ENCODE measurements around the gene SCARF2. TPM values are rescaled to one million over a fixed set of nuclear protein-coding genes. Genes with fewer than 3 reads are reported as not detected.
"Not testable (repeated sequence)": the region's sequence is repeated elsewhere in the genome, so short reads cannot be mapped to it uniquely, and the experiment has no call there.

SCARF2 gene
- total RNA-seq = 1 to 10 TPM; 1.1 to 1.2 TPM

GRCh38 chr22:20437613-20438426, at the start of gene SCARF2:
TSS of gene SCARF2 (minus strand) at chr22:20437825. CDS start at chr22:20437754, 71 bp downstream.
- Mint-ChIP-seq H3K36me3 (ENCODE audit: low read depth) (peaks cover 3% of the 10 kb centered on the region), H3K27ac (no peak within 1 kb of the TSS), H3K4me3 (peak within 1 kb of the TSS; percentile 43), H3K4me1 (peaks cover 8% of the 10 kb centered on the region), H3K9me3 (no peaks in the 10 kb centered on the region), H3K27me3 (peaks cover 53% of the 10 kb centered on the region)
- DNase-seq = no peak
- POLR2A ChIA-PET = no interaction called here
- CTCF ChIA-PET = no interaction called here

GRCh38 chr22:20486229-20486628, 48.6 kb upstream of the SCARF2 start:
- Mint-ChIP-seq H3K27me3 (no peaks in the 10 kb centered on the region), H3K9me3 (no peaks in the 10 kb centered on the region), H3K36me3 (ENCODE audit: low read depth) (peaks cover 28% of the 10 kb centered on the region), H3K4me3 (no peak overlapping the region), H3K4me1 (peaks cover 21% of the 10 kb centered on the region), H3K27ac (no peak overlapping the region)
- ChIA-PET CTCF (no interaction called here), POLR2A (no interaction called here)
- DNase-seq = no peak

DNA sequence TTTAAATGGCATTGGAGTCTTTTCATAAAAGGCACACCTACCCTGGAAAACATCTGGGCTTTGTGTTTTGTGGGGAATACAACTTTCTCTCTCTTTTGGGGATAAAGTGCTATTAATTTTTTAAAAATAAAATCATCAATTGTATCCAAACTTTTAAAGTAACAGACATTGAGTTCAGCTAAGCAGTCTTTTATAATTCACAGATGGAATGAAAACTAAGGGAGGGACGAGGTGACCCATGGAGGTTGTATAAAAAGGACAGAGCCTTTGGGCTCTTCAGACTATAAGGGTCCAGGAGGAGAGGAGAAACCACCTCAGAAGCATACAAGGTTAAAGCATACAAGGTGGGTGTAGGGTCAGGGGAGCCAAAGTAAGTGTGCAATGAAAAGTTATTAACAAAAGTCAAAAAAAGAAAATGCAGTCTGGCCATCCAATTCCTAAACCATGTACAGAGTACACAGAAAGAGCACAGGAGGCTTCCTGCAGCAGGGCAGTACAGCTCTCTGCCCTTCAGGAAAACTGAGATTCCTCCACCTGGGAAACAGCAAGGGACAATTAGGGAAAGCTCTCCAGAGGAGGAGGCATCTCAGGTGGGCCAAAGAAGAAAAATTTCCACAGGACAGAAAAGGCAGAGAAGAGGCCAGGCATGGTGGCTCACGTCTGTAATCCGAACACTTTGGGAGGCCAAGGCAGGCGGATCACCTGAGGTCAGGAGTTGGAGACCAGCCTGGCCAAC, 47.5 kb upstream of the SCARF2 start:
- ChIA-PET CTCF (interaction anchor here (1.1 to 1.6 kb wide), 4 partner anchors 8 to 22 kb away, joined by 4 to 5 read pairs (median 4); no protein-coding TSS in a partner anchor), POLR2A (no interaction called here)
- no peak overlapping the region for H3K27ac Mint-ChIP-seq
- H3K9me3 Mint-ChIP-seq = no peaks in the 10 kb centered on the region
- H3K4me1 Mint-ChIP-seq = peaks cover 13% of the 10 kb centered on the region
- no peak for DNase-seq
- no peak overlapping the region for H3K4me3 Mint-ChIP-seq
- H3K36me3 Mint-ChIP-seq (ENCODE audit: low read depth) = peaks cover 26% of the 10 kb centered on the region
- H3K27me3 Mint-ChIP-seq = no peaks in the 10 kb centered on the region

GRCh38 chr22:20483771-20484170, 46.1 kb upstream of the SCARF2 start:
- Mint-ChIP-seq H3K4me3 (no peak overlapping the region), H3K4me1 (peaks cover 12% of the 10 kb centered on the region), H3K27me3 (no peaks in the 10 kb centered on the region), H3K27ac (no peak overlapping the region), H3K36me3 (ENCODE audit: low read depth) (peaks cover 26% of the 10 kb centered on the region), H3K9me3 (no peaks in the 10 kb centered on the region)
- CTCF ChIA-PET = interaction anchor here (0.6 to 1.6 kb wide), 7 partner anchors 9 to 294 kb away, joined by 3 to 5 read pairs (median 4); no protein-coding TSS in a partner anchor
- DNase-seq = no peak
- POLR2A ChIA-PET = no interaction called here

DNA sequence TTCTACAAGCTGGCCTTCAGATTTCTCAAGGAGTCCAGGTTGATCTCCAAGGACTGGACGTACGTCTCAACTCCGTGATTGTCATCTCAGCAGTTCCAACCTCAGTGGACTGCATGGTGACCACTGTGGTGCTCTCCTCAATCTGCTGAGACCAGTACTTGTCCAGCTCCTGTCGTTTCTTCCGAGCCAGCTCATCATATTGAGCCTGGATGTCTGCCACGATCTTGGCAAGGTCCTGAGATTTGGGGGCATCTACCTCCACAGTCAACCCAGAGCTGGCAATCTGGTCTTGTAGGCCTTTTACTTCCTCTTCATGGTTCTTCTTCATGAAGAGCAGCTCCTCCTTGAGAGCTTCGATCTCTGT, 45.5 kb upstream of the SCARF2 start:
- DNase-seq, H3K9me3 Mint-ChIP-seq, H3K27ac Mint-ChIP-seq, POLR2A ChIA-PET, H3K27me3 Mint-ChIP-seq, H3K4me3 Mint-ChIP-seq: not testable (repeated sequence)
- peaks cover 24% of the 10 kb centered on the region for H3K36me3 Mint-ChIP-seq (ENCODE audit: low read depth)
- CTCF ChIA-PET = interaction anchor here (1.2 kb wide), 1 partner anchor 88 kb away, joined by 3 read pairs; no protein-coding TSS in a partner anchor
- peaks cover 12% of the 10 kb centered on the region for H3K4me1 Mint-ChIP-seq

DNA sequence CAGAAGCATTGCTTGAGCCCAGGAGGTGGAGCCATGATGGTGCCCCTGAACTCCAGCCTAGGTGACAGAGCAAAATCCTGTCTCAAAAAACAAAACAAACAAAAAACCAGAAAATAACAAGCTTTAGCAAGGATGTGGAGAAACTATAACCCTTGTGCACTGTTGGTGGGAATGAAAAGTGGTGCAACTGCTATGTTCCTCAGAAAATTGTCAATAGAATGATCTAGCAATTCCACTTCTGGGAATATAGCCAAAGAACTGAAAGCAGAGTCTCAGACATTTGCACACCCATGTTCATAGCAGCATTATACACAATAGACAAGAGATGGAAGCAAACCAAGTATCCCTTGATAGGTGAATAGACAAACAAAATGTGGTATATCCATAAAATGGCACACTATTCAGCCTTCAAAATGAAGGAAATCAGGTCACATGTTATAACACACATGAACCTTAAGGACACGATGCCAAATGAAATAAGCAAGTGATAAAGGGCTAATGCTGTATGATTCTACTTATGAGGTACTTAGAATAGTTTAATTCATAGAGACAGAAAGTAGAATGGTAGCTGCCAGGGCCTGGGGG, 42.1 kb upstream of the SCARF2 start:
- ChIA-PET POLR2A (no interaction called here), CTCF (interaction anchor here (1.3 kb wide), 1 partner anchor 61 kb away, joined by 3 read pairs; no protein-coding TSS in a partner anchor)
- H3K27ac Mint-ChIP-seq = peak overlapping the region; percentile 10
- H3K4me1 Mint-ChIP-seq = peaks cover 25% of the 10 kb centered on the region
- no peaks in the 10 kb centered on the region for H3K27me3 Mint-ChIP-seq
- no peaks in the 10 kb centered on the region for H3K9me3 Mint-ChIP-seq
- peaks cover 21% of the 10 kb centered on the region for H3K36me3 Mint-ChIP-seq (ENCODE audit: low read depth)
- no peak for DNase-seq
- no peak overlapping the region for H3K4me3 Mint-ChIP-seq

- H3K4me3 Mint-ChIP-seq, CTCF ChIA-PET, H3K27ac Mint-ChIP-seq, H3K27me3 Mint-ChIP-seq, POLR2A ChIA-PET, H3K9me3 Mint-ChIP-seq, DNase-seq: not testable (repeated sequence)
- Mint-ChIP-seq H3K36me3 (ENCODE audit: low read depth) (peaks cover 16% of the 10 kb centered on the region), H3K4me1 (peaks cover 29% of the 10 kb centered on the region)
These were observed 40.4 kb upstream of the SCARF2 start for GRCh38 chr22:20478059-20478458.

GRCh38 chr22:20475569-20475968, 37.9 kb upstream of the SCARF2 start:
- H3K9me3 Mint-ChIP-seq, POLR2A ChIA-PET, DNase-seq, H3K27me3 Mint-ChIP-seq, H3K4me3 Mint-ChIP-seq, CTCF ChIA-PET: not testable (repeated sequence)
- Mint-ChIP-seq H3K36me3 (ENCODE audit: low read depth) (peaks cover 27% of the 10 kb centered on the region), H3K4me1 (peaks cover 34% of the 10 kb centered on the region), H3K27ac (peak overlapping the region; percentile 72)

- DNase-seq = no peak
- Mint-ChIP-seq H3K36me3 (ENCODE audit: low read depth) (peaks cover 28% of the 10 kb centered on the region), H3K4me3 (no peak overlapping the region), H3K27me3 (no peaks in the 10 kb centered on the region), H3K9me3 (no peaks in the 10 kb centered on the region), H3K27ac (peak overlapping the region; percentile 72), H3K4me1 (peaks cover 32% of the 10 kb centered on the region)
- ChIA-PET POLR2A (no interaction called here), CTCF (interaction anchor here (0.7 kb wide), 1 partner anchor 44 kb away, joined by 3 read pairs; no protein-coding TSS in a partner anchor)
These were observed 37.5 kb upstream of the SCARF2 start for GRCh38 chr22:20475115-20475436.

DNA sequence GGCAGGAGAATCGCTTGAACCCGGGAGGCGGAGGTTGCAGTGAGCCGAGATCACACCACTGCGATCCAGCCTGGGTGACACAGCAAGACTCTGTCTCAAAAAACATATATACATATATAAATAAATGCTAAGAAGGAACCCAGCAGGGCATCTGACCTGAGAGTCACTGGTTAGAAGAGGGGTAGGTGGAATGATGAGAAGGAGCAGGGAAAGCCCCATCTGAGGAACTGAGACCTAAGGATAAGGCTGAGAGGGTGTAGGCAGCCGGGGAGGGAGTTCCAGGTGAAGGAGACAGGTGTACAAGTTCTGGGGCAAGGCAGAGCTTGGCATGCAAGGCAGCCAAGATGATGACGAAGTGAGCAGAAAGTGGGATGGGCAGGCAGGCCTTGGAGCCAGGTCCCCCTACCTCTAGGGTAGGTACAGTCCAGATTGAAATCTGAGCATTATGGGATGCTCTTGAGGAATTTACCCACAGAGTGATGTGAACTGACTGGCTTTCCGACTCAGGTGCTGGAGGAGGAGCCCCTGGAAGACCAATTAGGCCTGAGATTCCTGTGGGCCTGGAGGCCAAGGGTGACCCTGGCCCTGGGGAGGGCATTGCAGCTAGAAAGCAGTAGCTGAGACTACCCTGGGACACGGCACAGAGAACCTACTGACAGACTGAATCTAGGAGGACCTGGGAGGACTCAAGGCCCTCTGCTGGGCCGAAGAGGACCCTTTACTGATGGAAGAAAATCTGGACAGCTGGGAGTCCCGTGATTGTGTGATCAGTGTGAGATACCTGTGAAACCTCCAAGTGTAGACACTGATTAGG, 35.2 kb upstream of the SCARF2 start:
- Mint-ChIP-seq H3K9me3 (no peaks in the 10 kb centered on the region), H3K4me1 (peaks cover 38% of the 10 kb centered on the region), H3K27ac (peak overlapping the region; percentile 54), H3K27me3 (no peaks in the 10 kb centered on the region), H3K36me3 (ENCODE audit: low read depth) (peaks cover 34% of the 10 kb centered on the region), H3K4me3 (no peak overlapping the region)
- CTCF ChIA-PET = interaction anchor here (2.3 kb wide), 1 partner anchor 9 kb away, joined by 10 read pairs; no protein-coding TSS in a partner anchor
- DNase-seq = no peak
- POLR2A ChIA-PET = no interaction called here

DNA sequence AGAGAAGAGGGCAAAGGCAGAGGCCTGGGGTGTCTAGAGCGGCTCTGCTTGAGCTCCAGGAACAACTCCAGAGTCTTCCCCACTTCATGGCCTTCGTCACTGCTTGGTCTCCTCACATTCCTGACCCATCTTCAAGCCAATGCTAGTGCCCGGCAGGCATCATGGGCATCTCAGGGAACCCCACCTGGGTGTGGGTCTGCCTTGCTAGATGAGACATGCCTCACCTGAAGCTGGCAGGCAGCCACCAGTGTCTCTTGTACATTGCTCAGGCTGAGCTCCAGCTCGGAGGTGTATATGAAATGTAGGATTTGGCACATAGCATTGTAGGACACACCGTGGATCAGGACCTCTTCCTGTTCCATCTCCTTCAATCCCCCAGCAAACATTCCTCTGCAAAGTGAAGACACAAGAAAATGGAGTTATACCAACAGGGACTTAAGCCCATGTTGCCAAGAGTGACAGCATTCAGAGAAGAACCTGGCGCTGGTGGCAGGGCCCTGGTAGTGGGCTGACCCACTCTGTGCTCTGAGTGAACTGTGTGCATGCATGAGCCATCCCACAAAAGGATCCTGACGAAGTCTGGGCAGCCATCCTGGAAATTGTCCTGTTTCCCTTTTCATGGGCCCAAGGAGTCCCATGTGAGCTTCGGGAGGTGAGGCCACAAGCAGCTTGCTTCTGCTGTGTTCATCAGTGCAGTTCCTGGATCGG, 33.7 kb upstream of the SCARF2 start:
- Mint-ChIP-seq H3K27ac (no peak overlapping the region), H3K4me1 (peaks cover 46% of the 10 kb centered on the region), H3K36me3 (ENCODE audit: low read depth) (peaks cover 34% of the 10 kb centered on the region), H3K4me3 (no peak overlapping the region), H3K27me3 (no peaks in the 10 kb centered on the region), H3K9me3 (no peaks in the 10 kb centered on the region)
- DNase-seq = no peak
- ChIA-PET CTCF (interaction anchor here (1.1 to 1.3 kb wide), 2 partner anchors 9 to 14 kb away, joined by 3 read pairs; no protein-coding TSS in a partner anchor), POLR2A (interaction anchor here (0.6 kb wide), 1 partner anchor 28 kb away, joined by 3 read pairs; no protein-coding TSS in a partner anchor)

GRCh38 chr22:20470525-20470924, 32.9 kb upstream of the SCARF2 start:
- Mint-ChIP-seq H3K4me1 (peaks cover 46% of the 10 kb centered on the region), H3K36me3 (ENCODE audit: low read depth) (peaks cover 39% of the 10 kb centered on the region)
- H3K27me3 Mint-ChIP-seq, POLR2A ChIA-PET, H3K27ac Mint-ChIP-seq, H3K4me3 Mint-ChIP-seq, H3K9me3 Mint-ChIP-seq, DNase-seq: not testable (repeated sequence)
- CTCF ChIA-PET = interaction anchor here (1.1 kb wide), 1 partner anchor 13 kb away, joined by 3 read pairs; no protein-coding TSS in a partner anchor
